Panc1 (cell line): ENCODE measurements around the gene MAPKBP1. TPM values are rescaled to one million over a fixed set of nuclear protein-coding genes. Genes with fewer than 3 reads are reported as not detected.

ENCODE experiments used
- ATAC-seq: fragments of 200-7000 bp; cut with Tn5 transposase; 2 replicates; pipeline ENCODE4 v1.9.1; 2020; ENCODE audit warnings: mild to moderate bottlenecking, moderate library complexity
- BruUV-seq: library from RNA; stranded (reverse); fragments of 400-500 nt; replicated peaks from 2 replicates; lab custom pipeline; 2021; lab: Mats Ljungman, UMichigan
- CTCF ChIA-PET: fragments of 300-600 bp; sonication (Branson Sonifier 250); formaldehyde crosslinking; loops from one replicate; lab custom pipeline; 2022; ENCODE audit warnings: antibody characterized with exemption; lab: Charles Lee
- POLR2A ChIA-PET: fragments of 300-600 bp; sonication (Branson Sonifier 250); formaldehyde crosslinking; loops from one replicate; lab custom pipeline; 2022; ENCODE audit warnings: antibody characterized with exemption; lab: Charles Lee
- DNase-seq: peaks from one replicate; pipeline ENCODE4 v3.0.0-alpha.2; 2010; ENCODE audit warnings: low read depth, low spot score
- H3K27ac ChIP-seq: 2 replicates; pipeline ENCODE4 v1.5.1; 2011; ENCODE audit warnings: mild to moderate bottlenecking, low read length, inconsistent platforms
- H3K27me3 ChIP-seq: fragments of 200-500 bp; sonication (Bioruptor generic); 2 replicates; pipeline ENCODE4 v1.6.0; 2014; ENCODE audit warnings: low read length, inconsistent platforms; ENCODE audit not compliant: control insufficient read depth, insufficient read depth
- H3K36me3 ChIP-seq: fragments of 200-500 bp; sonication (Bioruptor generic); 2 replicates; pipeline ENCODE4 v1.5.1; 2014; ENCODE audit warnings: inconsistent platforms, mild to moderate bottlenecking, low read length, moderate library complexity; ENCODE audit not compliant: control insufficient read depth, insufficient read depth
- H3K4me1 ChIP-seq: 2 replicates; pipeline ENCODE4 v1.5.1; 2011; ENCODE audit warnings: inconsistent platforms, mild to moderate bottlenecking, low read length, moderate library complexity; ENCODE audit not compliant: control insufficient read depth, insufficient read depth
- H3K4me3 ChIP-seq, 2 experiments: 2 replicates each; pipeline ENCODE4 v1.5.1; 2011 to 2012; ENCODE audit warnings: low read depth in 2 of 2, low read length in 2 of 2, mild to moderate bottlenecking in 2 of 2, inconsistent platforms in 1 of 2, moderate library complexity in 1 of 2
- H3K9me3 ChIP-seq: fragments of 200-500 bp; sonication (Bioruptor generic); 2 replicates; pipeline ENCODE4 v1.5.1; 2014; ENCODE audit warnings: low read depth, mild to moderate bottlenecking, inconsistent platforms, low read length, moderate library complexity; ENCODE audit not compliant: control insufficient read depth, insufficient read depth
- POLR2AphosphoS5 ChIP-seq: IDR thresholded peaks from 2 replicates; pipeline ENCODE4 v1.6.1; 2012; ENCODE audit warnings: mild to moderate bottlenecking, low read depth, low read length, moderate library complexity
- REST ChIP-seq, 2 experiments: IDR thresholded peaks; 2 replicates each; pipeline ENCODE4 v1.6.1; 2011 to 2012; ENCODE audit warnings: low read depth in 2 of 2, control low read depth in 1 of 2, low read length in 1 of 2, mild to moderate bottlenecking in 1 of 2, moderate library complexity in 1 of 2; ENCODE audit not compliant: insufficient read depth in 1 of 2
- SIN3A ChIP-seq: IDR thresholded peaks from 2 replicates; pipeline ENCODE4 v1.6.1; 2012; ENCODE audit warnings: low read depth, mild to moderate bottlenecking, low read length, moderate library complexity, borderline replicate concordance; ENCODE audit not compliant: insufficient read depth
- TCF7L2 ChIP-seq: IDR thresholded peaks from 2 replicates; pipeline ENCODE4 v1.6.1; 2011; ENCODE audit warnings: mild to moderate bottlenecking, low read depth, low read length, inconsistent platforms
- in situ Hi-C: cut with HindIII; loops from 2 replicates; pipeline ENCODE4 v1.10.0; 2016; ENCODE audit warnings: low sequenced_read_pairs, low pct_unique_long_range_greater_than_20kb
- intact Hi-C: fragments of 100-400 bp; cut with micrococcal nuclease; formaldehyde crosslinking; loops from one replicate; pipeline ENCODE4 v1.10.0; 2022; ENCODE audit not compliant: unreplicated experiment
- total RNA-seq: library from RNA; stranded (reverse); gene quantifications from one replicate; pipeline ENCODE4 v1.2.1, GENCODE V29; 2021; ENCODE audit not compliant: unreplicated experiment
- TF ChIP-seq, protein P1 (sequence below): fragments of 450-650 bp; IDR thresholded peaks from 2 replicates; pipeline ENCODE4 v1.5.1; 2017; ENCODE audit warnings: mild to moderate bottlenecking

Gene MAPKBP1
- total RNA-seq, 1 experiment from 2014 or later: 38.4 TPM

DNA sequence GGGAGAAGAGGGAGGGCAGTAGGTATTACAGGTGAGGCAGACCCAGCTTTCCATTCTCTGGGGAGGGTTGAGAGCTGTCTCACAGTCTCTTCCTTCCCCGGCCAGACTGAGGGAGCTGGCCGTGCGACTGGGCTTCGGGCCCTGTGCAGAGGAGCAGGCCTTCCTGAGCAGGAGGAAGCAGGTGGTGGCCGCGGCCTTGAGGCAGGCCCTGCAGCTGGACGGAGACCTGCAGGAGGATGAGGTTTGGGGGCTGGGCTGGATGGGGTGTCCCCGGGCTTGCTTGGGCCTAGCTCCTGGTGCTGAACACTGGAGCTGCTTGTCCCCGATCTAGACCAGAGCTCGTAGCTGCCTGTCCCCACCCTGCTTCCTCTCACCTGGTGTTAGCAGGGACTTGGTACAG lies 69.3 kb downstream of the MAPKBP1 start:
- no peaks in the 10 kb centered on the region for H3K9me3 ChIP-seq
- ATAC-seq: no peak
- H3K4me1 ChIP-seq: no peaks in the 10 kb centered on the region
- H3K27ac ChIP-seq: no peak overlapping the region
- POLR2A ChIA-PET: interaction anchor here (0.6 kb wide), 1 partner anchor 56 kb away, joined by 4 read pairs; no protein-coding TSS in a partner anchor
- H3K4me3 ChIP-seq: no peak overlapping the region
- CTCF ChIA-PET: interaction anchor here (0.7 kb wide), 1 partner anchor 431 kb away, joined by 3 read pairs; no protein-coding TSS in a partner anchor
- intact Hi-C loops: no loop called here
- in situ Hi-C loops: no loop called here
- TF ChIP-seq, protein P1, sequence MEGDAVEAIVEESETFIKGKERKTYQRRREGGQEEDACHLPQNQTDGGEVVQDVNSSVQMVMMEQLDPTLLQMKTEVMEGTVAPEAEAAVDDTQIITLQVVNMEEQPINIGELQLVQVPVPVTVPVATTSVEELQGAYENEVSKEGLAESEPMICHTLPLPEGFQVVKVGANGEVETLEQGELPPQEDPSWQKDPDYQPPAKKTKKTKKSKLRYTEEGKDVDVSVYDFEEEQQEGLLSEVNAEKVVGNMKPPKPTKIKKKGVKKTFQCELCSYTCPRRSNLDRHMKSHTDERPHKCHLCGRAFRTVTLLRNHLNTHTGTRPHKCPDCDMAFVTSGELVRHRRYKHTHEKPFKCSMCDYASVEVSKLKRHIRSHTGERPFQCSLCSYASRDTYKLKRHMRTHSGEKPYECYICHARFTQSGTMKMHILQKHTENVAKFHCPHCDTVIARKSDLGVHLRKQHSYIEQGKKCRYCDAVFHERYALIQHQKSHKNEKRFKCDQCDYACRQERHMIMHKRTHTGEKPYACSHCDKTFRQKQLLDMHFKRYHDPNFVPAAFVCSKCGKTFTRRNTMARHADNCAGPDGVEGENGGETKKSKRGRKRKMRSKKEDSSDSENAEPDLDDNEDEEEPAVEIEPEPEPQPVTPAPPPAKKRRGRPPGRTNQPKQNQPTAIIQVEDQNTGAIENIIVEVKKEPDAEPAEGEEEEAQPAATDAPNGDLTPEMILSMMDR: no peak
- TF ChIP-seq POLR2AphosphoS5 (no peak), SIN3A (no peak), TCF7L2 (no peak), REST (IDR thresholded peaks at IDR 0.05; ENCODE audit: insufficient read depth in 1 of 2, low read depth in 2 of 2, low read length in 1 of 2) (no peak)
- H3K36me3 ChIP-seq: no peaks in the 10 kb centered on the region
- BruUV-seq: no TSS peak
- no peaks in the 10 kb centered on the region for H3K27me3 ChIP-seq
- DNase-seq: no peak

- Histone ChIP-seq H3K36me3 (no peaks in the 10 kb centered on the region), H3K9me3 (no peaks in the 10 kb centered on the region), H3K27ac (no peak overlapping the region), H3K4me1 (no peaks in the 10 kb centered on the region), H3K4me3 (no peak overlapping the region), H3K27me3 (no peaks in the 10 kb centered on the region)
- no peak for DNase-seq
- intact Hi-C loops (no loop called here), in situ Hi-C loops (no loop called here)
- BruUV-seq: no TSS peak
- CTCF ChIA-PET: no interaction called here
- POLR2A ChIA-PET: no interaction called here
- ATAC-seq: no peak
- no peak for TF ChIP-seq POLR2AphosphoS5
- TF ChIP-seq SIN3A: no peak
- TF ChIP-seq, protein P1: no peak
- no peak for TF ChIP-seq REST (IDR thresholded peaks at IDR 0.05; ENCODE audit: insufficient read depth in 1 of 2, low read depth in 2 of 2, low read length in 1 of 2)
- TF ChIP-seq TCF7L2: no peak
Observed at GRCh38 chr15:41844814-41845213, 70.5 kb downstream of the MAPKBP1 start.
